Myocyte (in vitro differentiated cells): ENCODE data around the gene CCT3. TPM values are rescaled to one million over a fixed set of nuclear protein-coding genes. Genes with fewer than 3 reads are reported as not detected.
"Not testable (repeated sequence)": the region's sequence is repeated elsewhere in the genome, so short reads cannot be mapped to it uniquely, and the experiment has no call there.

ENCODE experiments used
- DNase-seq: peaks from one replicate; pipeline ENCODE4 v3.0.0-alpha.2; 2012; ENCODE audit warnings: low read depth
- polyA plus RNA-seq: library from polyadenylated mRNA; unstranded; fragments of >200 nt; gene quantifications from one replicate; pipeline ENCODE4 v1.2.1, GENCODE V29; 2012; ENCODE audit warnings: missing spikeins
- total RNA-seq: library from RNA; depleted of rRNA; stranded (reverse); fragments of >200 nt; gene quantifications from 2 replicates; pipeline ENCODE4 v1.2.3, GENCODE V29; 2014

Gene CCT3
- 271 and 331 TPM in 2 replicates for total RNA-seq
- 179 TPM for polyA plus RNA-seq

GRCh38 chr1:156338180-156338976 lies at the start of gene CCT3, which contains the start of gene TSACC:
Gene CCT3, minus strand, starts transcription at chr1:156338292. Its CDS starts 108 bp downstream, at chr1:156338184.
Gene TSACC, plus strand, starts transcription at chr1:156338526. Its CDS starts 1,232 bp downstream, at chr1:156339758.
- DNase-seq, result peak; percentile 100

GRCh38 chr1:156387870-156388173 lies 49.7 kb upstream of the CCT3 start:
- DNase-seq, result no peak

DNA sequence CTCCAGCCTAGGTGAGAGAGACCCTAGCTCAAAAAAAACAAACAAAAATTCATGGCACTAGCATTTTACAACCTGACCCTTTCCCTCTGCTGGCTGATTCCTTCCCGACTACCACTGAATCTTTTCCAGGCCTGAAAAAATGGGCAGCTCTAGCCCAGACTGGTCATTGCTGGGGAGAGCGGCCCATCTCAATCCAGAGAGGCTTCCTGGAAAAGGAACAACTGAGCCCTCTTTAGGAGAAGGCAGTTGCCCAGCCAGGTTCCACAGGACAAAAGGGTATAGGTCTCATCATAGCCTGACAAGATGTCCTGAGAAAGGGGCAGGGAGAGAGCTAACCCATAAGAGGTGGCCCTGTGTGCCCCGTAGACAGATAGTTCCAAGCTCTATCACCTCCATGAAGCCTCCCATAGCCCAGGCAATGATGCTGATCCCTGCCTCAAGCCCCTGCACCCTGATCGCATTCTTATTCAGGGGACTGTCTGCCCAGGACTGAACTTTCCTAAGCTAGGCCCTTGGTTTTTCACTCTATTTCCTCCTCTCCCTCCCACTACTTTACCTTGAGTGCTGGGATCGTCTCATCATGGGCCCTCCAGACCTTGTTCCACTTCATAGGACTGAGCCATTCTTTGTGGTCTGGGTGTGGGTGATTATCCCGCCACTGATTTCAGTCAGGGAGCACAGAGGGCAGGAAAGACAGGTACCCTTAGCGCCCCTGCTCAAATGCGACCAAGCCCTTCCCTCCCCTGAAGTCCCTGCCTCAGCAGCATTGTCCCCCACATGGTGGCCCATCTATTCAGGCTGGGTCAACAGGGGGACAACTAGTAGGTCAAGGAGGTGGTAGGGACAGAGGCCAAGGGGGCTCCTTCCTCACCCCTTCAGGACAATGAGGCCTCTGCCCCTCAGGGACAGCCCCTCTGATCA lies 49.1 kb upstream of the CCT3 start:
- DNase-seq, result no peak

- DNase-seq, result no peak
These were observed 48.2 kb upstream of the CCT3 start for GRCh38 chr1:156386134-156386901.

DNA sequence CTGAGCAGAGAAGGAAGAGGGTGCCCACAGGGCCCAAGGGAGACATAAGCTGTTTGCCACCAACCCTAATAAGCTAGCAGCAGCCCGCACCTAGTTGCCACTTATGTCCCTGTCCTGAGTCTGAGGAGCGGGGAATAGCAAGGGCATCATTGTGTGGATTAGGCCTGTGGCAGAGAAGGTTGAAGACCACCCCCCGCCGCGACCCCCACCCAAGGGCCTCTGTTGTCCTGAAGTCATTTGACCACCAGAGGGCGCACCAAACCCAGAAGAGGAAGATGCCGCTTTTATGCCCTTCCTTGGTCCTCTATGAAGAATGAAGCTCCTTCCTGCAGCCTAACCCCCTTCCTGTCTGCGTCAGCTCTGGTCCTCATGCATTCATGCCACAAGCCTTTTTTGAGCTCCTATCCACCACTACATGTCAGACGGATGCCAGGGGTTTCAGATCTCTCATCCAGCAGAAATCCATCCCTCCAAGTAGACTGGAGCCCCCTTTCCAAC lies 47.5 kb upstream of the CCT3 start:
- DNase-seq, result peak; percentile 65

- DNase-seq, result no peak
These were observed 46.6 kb upstream of the CCT3 start for GRCh38 chr1:156384658-156385057.

DNA sequence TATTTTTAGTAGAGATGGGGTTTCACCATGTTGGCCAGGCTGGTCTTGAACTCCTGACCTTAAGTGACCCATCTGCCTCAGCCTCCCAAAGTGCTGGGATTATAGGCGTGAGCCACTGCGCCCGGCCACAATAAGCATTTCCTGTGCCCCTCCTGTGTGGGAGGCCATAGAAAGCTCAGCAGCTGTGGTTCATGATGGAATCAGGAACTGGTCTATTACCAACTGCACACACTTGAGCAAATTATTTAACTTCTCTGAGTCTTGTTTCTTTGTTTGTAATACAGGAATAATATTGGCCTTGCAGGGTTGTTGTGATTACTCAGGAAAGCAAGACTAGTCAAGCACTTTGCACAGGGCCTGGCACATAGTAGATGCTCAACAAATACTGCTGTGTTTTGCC lies 45.9 kb upstream of the CCT3 start:
- no peak for DNase-seq

DNA sequence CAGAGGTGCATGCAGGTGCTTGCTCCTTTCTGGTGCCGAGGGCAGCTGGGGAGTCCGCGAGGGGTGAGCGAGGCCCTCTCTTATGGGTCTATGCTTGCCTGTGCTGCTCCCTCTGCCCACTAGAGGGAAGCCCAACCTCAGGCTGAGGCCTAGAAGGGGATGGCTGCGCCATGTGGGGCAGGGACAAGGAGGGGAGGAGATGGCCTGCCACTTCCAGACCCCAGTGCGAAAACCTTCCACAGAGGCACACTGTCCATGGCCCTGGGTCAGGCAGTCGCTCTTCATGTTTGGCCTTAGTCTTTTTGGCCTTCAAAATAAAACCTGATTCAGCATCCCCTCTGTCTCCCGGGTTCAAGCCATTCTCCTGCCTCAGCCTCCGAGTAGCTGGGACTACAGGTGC lies 44.9 kb upstream of the CCT3 start:
- peak; percentile 57 for DNase-seq

DNA sequence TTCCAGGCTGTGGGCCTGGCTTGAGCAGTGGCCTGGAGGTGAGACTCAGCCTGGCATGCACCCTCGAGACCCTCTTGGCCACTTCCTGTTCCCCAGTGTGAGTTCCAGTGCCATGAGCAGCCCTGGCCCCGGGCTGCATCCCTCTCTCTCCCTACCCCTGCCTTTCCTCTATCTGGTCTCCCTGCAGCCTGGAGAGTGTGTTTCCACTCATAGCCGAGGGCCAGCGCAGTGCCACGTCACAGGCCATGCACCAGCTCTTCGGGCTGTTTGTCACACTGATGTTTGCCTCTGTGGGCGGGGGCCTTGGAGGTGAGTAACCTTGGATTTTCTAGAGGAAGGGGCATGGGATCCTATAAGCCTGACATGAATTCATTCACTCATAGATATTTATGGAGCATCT lies 44.5 kb upstream of the CCT3 start:
- no peak for DNase-seq

DNA sequence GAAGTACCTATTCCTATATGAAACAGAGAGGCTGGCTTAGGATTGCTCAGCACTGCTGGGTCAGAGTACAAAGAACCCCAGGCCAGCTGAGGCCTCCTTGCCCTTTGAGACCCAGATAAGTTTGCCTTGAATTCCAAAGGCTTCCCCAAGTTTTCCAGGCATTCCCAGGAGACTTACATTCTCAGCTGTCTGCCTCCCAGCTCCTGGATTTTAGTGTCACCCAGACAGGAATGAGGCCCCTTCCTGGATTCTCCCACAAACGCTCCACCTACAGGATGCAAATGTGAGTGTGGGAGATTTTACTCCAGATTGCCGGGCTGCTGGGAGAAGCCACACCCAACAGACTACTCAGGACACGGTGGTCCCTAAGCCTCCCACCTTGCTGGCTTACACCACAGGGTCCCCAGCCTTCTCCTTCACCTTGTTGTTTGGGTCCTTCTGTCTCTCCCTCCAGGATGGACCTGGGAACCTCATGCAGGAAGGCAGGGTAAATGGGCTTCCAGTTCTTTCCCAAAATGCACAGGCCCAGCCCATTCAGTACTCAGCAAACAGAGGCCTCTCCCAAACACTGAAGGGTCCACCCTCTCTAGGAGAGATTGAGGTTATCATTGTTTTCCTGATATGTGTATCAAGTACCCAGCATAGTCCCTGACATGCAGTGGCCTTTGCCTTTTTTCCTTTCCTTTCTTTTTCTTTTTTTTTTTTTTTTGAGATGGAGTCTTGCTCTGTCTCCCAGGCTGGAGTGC lies 41.5 kb upstream of the CCT3 start:
- peak; percentile 67 for DNase-seq

DNA sequence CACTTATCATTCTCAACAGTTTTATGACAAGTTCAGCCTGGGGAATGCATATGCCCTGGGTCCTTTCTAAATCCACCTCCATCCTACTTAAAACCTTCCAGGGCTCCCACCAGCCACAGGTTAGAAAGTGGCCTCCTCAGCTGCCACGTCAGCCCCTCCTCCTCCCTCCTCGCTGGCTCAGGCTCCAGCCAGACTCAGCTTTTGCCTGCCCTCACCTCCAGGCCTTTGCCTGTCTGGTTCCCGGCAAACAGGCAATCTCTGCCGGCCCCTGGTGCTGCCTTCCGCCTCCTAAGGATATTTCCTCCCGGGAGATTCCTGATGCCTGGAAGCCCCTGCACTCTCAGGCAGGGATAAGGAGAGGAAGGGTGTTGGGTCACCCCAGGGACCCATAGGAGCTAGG lies 40.5 kb upstream of the CCT3 start:
- DNase-seq, result no peak

DNA sequence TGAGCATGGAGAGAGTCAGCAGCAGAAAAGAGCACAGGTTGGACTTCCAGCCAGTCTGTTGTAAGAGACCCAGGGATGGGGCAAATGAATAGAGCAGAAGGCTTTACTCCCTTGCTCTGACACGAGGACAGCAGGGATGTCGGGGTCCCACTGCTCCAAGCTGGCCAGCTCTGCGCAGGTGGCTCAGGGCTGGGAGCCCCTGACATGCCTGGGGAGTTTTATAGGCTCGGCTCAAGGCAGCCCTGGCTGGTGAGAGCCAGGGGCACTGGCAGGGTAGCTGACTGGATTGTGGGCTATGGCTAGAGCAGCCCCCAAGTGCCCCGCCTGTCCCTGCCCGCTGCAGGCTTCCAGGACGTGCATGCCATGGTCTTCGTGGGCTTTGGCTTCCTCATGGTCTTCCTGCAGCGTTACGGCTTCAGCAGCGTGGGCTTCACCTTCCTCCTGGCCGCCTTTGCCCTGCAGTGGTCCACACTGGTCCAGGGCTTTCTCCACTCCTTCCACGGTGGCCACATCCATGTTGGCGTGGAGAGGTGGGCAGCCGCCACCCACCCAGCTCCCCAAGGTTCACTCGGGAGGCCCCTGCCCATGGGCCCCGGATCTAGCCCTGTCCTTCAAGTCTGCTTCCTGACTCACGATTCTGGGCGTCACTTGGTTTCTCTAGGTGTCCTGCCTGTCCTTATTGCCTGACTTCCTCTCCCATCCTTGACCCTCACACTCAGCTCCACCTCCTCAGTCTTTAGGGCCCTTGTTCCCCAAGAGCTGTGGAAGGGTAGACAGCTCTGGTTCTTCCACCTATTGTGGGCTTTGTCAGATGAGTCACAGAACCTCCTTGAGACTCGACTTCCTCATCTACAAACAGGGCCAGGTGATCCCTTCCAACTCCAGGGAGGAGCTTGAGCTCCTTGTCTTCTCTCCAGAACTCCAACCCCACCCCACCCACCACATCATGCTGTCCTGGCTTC lies 39.1 kb upstream of the CCT3 start:
- no peak for DNase-seq

- no peak for DNase-seq
These were observed 38.1 kb upstream of the CCT3 start for GRCh38 chr1:156376146-156376545.

GRCh38 chr1:156373546-156373945 lies 35.5 kb upstream of the CCT3 start:
- DNase-seq, result no peak

- no peak for DNase-seq
These were observed 34.8 kb upstream of the CCT3 start for GRCh38 chr1:156372876-156373275.

DNA sequence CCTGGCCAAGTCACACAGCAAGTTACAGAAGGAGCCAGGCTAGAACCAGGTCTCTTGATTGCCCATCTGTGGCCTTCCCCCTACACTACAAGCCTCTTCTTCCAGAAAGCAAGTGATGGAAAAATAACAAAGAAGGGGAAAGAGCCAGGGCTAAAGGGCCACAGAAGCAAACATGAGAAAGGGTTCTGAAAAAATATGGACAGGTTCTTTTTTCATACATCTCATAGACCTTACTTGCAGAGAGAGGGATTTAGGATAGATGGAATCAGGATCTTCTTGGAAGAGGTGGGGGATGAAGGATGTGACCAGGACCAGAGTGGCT lies 34.1 kb upstream of the CCT3 start:
- DNase-seq, result no peak

GRCh38 chr1:156371553-156372264 lies 33.6 kb upstream of the CCT3 start:
- DNase-seq, result peak; percentile 21

DNA sequence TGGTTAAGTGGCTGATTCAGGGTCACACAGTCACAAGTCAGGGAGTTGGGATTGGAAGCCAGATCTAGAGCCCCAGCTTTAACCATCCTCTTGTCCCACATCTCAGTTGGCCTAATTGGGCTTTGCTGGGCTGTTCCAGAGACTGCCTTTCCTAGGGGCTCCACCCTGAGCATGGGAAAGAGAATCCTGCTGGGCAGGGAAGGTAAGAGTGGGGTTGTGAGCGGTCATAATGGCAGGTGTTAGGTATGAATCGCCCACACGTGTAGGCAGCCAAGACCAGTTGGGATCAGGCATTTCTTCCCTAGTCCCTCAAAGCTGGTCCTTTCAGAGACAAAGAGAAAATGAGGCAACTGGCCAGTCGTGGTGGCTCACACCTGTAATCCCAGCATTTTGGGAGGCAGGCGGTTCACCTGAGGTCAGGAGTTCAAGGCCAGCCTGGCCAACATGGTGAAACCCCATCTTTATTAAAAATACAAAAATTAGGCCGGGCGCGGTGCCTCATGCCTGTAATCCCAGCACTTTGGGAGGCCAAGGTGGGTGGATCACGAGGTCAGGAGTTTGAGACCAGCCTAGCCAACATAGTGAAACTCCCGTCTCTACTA lies 31.7 kb upstream of the CCT3 start:
- DNase-seq, result not testable (repeated sequence)
